H1 (cell line): ENCODE results near the gene HTATSF1. TPM values are rescaled to one million over a fixed set of nuclear protein-coding genes. Genes with fewer than 3 reads are reported as not detected.

Experiments used
- CHD7 ChIP-seq: fragments of 300-600 bp; sonication (generic); IDR thresholded peaks from 2 replicates; pipeline ENCODE4 v1.7.1; 2012; ENCODE audit warnings: low read length, moderate library complexity, mild to moderate bottlenecking, inconsistent platforms; ENCODE audit not compliant: insufficient replicate concordance
- polyA plus RNA-seq, 7 experiments: library from polyadenylated mRNA; depleted of rRNA in 3 of 7; stranded (reverse) in 5 of 7; unstranded in 2 of 7; fragments of >200 nt in 5 of 7; fragments of 200-250 nt in 2 of 7; gene quantifications; 1 replicate in 5 of 7; 2 replicates in 1 of 7; 4 replicates in 1 of 7; pipeline versions ENCODE4 v1.2.1 to v1.2.3, GENCODE V29; 2011 to 2013; ENCODE audit warnings: missing spikeins in 2 of 7, mixed read lengths in 2 of 7
- total RNA-seq: library from RNA; stranded (reverse); fragmentation: NEBNext Ultra II Directional; extraction: Animal tissue kit (Norgen Biotek cat#: 25700); gene quantifications from 2 replicates; pipeline ENCODE4 v1.2.1, GENCODE V29; 2021

Gene HTATSF1
- total and polyA plus RNA-seq, 2 of the 8 experiments (the other 6 are each of a cell fraction or from before 2014, with no cell fraction given) = 1.2 to 49.3 TPM

GRCh38 chrX:136549226-136549625, 51.8 kb downstream of the HTATSF1 start (continued):
- TF ChIP-seq CHD7 = no peak
- TF ChIP-seq, all 59 proteins: peak for 0
